Neural progenitor cell (in vitro differentiated cells): ENCODE measurements around the gene PCCA. TPM values are rescaled to one million over a fixed set of nuclear protein-coding genes. Genes with fewer than 3 reads are reported as not detected.

Experiments used
- DNase-seq: peaks from one replicate; pipeline ENCODE4 v3.0.0-alpha.2; 2016; ENCODE audit warnings: low spot score
- H2AFZ ChIP-seq: fragments of 200-600 bp; sonication (generic); replicated peaks from 2 replicates; pipeline ENCODE4 v1.6.1; 2016; ENCODE audit warnings: antibody characterized with exemption
- H3F3A ChIP-seq: fragments of 200-600 bp; sonication (generic); 2 replicates; pipeline ENCODE4 v1.6.1; 2016; ENCODE audit warnings: antibody characterized with exemption, low read depth
- H3K27ac ChIP-seq: fragments of 200-600 bp; sonication (generic); 2 replicates; pipeline ENCODE4 v1.5.1; 2016; ENCODE audit warnings: mild to moderate bottlenecking
- H3K27me3 ChIP-seq: fragments of 200-600 bp; sonication (generic); 2 replicates; pipeline ENCODE4 v1.6.1; 2016; ENCODE audit warnings: mild to moderate bottlenecking, moderate library complexity
- H3K36me3 ChIP-seq: fragments of 200-600 bp; sonication (generic); 2 replicates; pipeline ENCODE4 v1.5.1; 2016
- H3K4me1 ChIP-seq: fragments of 200-600 bp; sonication (generic); 2 replicates; pipeline ENCODE4 v1.6.1; 2016; ENCODE audit warnings: mixed run types
- H3K4me2 ChIP-seq: fragments of 200-600 bp; sonication (generic); 2 replicates; pipeline ENCODE4 v1.6.1; 2016
- H3K4me3 ChIP-seq: fragments of 200-600 bp; sonication (generic); 2 replicates; pipeline ENCODE4 v1.5.1; 2016
- H3K79me2 ChIP-seq: fragments of 200-600 bp; sonication (generic); 2 replicates; pipeline ENCODE4 v1.6.1; 2016; ENCODE audit warnings: low read depth
- H3K9ac ChIP-seq: fragments of 200-600 bp; sonication (generic); 2 replicates; pipeline ENCODE4 v1.6.1; 2016
- H3K9me3 ChIP-seq: fragments of 200-600 bp; sonication (generic); 2 replicates; pipeline ENCODE4 v1.5.1; 2016; ENCODE audit warnings: low read depth
- H4K20me1 ChIP-seq: fragments of 200-600 bp; sonication (generic); 2 replicates; pipeline ENCODE4 v1.6.1; 2016; ENCODE audit warnings: low read depth
- H3K27ac Mint-ChIP-seq: 3 replicates; pipeline ENCODE4 v1.8.0; 2021; ENCODE audit warnings: mixed read lengths
- H3K27me3 Mint-ChIP-seq: 2 replicates; pipeline ENCODE4 v1.8.0; 2022; ENCODE audit warnings: low read depth, mild to moderate bottlenecking, inconsistent platforms, moderate library complexity, mixed read lengths; ENCODE audit not compliant: insufficient read depth
- H3K36me3 Mint-ChIP-seq: 3 replicates; pipeline ENCODE4 v1.8.0; 2021; ENCODE audit warnings: mixed read lengths
- H3K4me1 Mint-ChIP-seq: 3 replicates; pipeline ENCODE4 v1.8.0; 2021; ENCODE audit warnings: mixed read lengths
- H3K4me3 Mint-ChIP-seq: 3 replicates; pipeline ENCODE4 v1.8.0; 2021; ENCODE audit warnings: mild to moderate bottlenecking, moderate library complexity, mixed read lengths
- H3K9me3 Mint-ChIP-seq: 3 replicates; pipeline ENCODE4 v1.8.0; 2020; ENCODE audit warnings: mixed read lengths
- EZH2 ChIP-seq: fragments of 200-600 bp; sonication (generic); IDR thresholded peaks from 2 replicates; pipeline ENCODE4 v1.6.1; 2017; ENCODE audit warnings: antibody characterized with exemption, mild to moderate bottlenecking, moderate library complexity
- EZH2phosphoT487 ChIP-seq: fragments of 200-600 bp; sonication (generic); IDR thresholded peaks from 2 replicates; pipeline ENCODE4 v1.6.1; 2017; ENCODE audit warnings: antibody characterized with exemption
- total RNA-seq: library from RNA; depleted of rRNA; stranded (reverse); fragments of >200 nt; gene quantifications from 2 replicates; pipeline ENCODE4 v1.2.3, GENCODE V29; 2015; ENCODE audit warnings: low replicate concordance
- TF ChIP-seq, protein P1 (sequence below): fragments of 200-600 bp; sonication (generic); IDR thresholded peaks from 2 replicates; pipeline ENCODE4 v1.5.1; 2017; ENCODE audit warnings: antibody characterized with exemption, mild to moderate bottlenecking

PCCA gene
- total RNA-seq, 1 donor from 2014 or later: 60.6 TPM

DNA sequence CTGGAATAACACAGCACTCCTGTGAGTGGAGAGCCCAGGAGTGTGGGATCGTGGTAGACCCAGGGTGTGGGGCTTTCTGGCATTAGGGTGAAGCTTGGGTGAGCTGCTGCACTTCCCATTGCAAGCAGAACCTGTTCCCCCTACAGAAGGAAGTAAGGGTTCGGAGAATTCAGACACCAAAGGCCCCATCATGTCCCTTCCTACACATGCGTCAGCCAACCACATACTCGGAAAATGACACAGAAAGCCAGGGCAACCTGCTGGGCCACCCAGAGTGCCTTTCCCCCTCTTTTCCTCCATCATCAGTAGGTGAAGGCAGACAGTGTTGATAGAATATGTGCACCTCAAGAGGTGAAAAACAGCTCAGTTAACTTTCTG lies 456.8 kb downstream of the PCCA start:
- Histone ChIP-seq H3K79me2 (no peaks in the 10 kb centered on the region), H3K36me3 (no peaks in the 10 kb centered on the region), H3K9ac (no peak overlapping the region), H3K4me3 (no peak overlapping the region), H3K4me2 (no peak overlapping the region), H2AFZ (no peak overlapping the region), H3K27ac (no peak overlapping the region), H3K4me1 (peaks cover 29% of the 10 kb centered on the region), H3K9me3 (no peaks in the 10 kb centered on the region), H3K27me3 (no peaks in the 10 kb centered on the region), H4K20me1 (no peaks in the 10 kb centered on the region), H3F3A (peaks cover 11% of the 10 kb centered on the region)
- H3K9me3 Mint-ChIP-seq: no peaks in the 10 kb centered on the region
- H3K27ac Mint-ChIP-seq: no peak overlapping the region
- peaks cover 2% of the 10 kb centered on the region for H3K36me3 Mint-ChIP-seq
- DNase-seq: no peak
- H3K27me3 Mint-ChIP-seq: peaks cover 8% of the 10 kb centered on the region
- peaks cover 47% of the 10 kb centered on the region for H3K4me1 Mint-ChIP-seq
- H3K4me3 Mint-ChIP-seq: no peak overlapping the region
- TF ChIP-seq, protein P1, sequence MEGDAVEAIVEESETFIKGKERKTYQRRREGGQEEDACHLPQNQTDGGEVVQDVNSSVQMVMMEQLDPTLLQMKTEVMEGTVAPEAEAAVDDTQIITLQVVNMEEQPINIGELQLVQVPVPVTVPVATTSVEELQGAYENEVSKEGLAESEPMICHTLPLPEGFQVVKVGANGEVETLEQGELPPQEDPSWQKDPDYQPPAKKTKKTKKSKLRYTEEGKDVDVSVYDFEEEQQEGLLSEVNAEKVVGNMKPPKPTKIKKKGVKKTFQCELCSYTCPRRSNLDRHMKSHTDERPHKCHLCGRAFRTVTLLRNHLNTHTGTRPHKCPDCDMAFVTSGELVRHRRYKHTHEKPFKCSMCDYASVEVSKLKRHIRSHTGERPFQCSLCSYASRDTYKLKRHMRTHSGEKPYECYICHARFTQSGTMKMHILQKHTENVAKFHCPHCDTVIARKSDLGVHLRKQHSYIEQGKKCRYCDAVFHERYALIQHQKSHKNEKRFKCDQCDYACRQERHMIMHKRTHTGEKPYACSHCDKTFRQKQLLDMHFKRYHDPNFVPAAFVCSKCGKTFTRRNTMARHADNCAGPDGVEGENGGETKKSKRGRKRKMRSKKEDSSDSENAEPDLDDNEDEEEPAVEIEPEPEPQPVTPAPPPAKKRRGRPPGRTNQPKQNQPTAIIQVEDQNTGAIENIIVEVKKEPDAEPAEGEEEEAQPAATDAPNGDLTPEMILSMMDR: no peak
- TF ChIP-seq EZH2: no peak
- no peak for TF ChIP-seq EZH2phosphoT487

- Histone ChIP-seq H3K27ac (no peak overlapping the region), H3F3A (peaks cover 7% of the 10 kb centered on the region), H3K4me2 (no peak overlapping the region), H3K9ac (no peak overlapping the region), H3K27me3 (no peaks in the 10 kb centered on the region), H3K4me1 (peaks cover 18% of the 10 kb centered on the region), H3K4me3 (no peak overlapping the region), H2AFZ (no peak overlapping the region), H3K36me3 (no peaks in the 10 kb centered on the region), H3K79me2 (no peaks in the 10 kb centered on the region), H3K9me3 (no peaks in the 10 kb centered on the region), H4K20me1 (no peaks in the 10 kb centered on the region)
- Mint-ChIP-seq H3K4me3 (no peak overlapping the region), H3K9me3 (no peaks in the 10 kb centered on the region), H3K4me1 (peaks cover 42% of the 10 kb centered on the region), H3K27ac (no peak overlapping the region), H3K27me3 (peaks cover 8% of the 10 kb centered on the region), H3K36me3 (peaks cover 2% of the 10 kb centered on the region)
- TF ChIP-seq EZH2: no peak
- TF ChIP-seq, protein P1: no peak
- DNase-seq: no peak
These were observed 458.0 kb downstream of the PCCA start for GRCh38 chr13:100546713-100547405.

GRCh38 chr13:100547791-100548201 lies 458.9 kb downstream of the PCCA start:
- no peaks in the 10 kb centered on the region for H3F3A ChIP-seq
- H3K36me3 ChIP-seq: no peaks in the 10 kb centered on the region
- no peak overlapping the region for H3K4me3 ChIP-seq
- DNase-seq: no peak
- no peaks in the 10 kb centered on the region for H3K79me2 ChIP-seq
- no peak overlapping the region for H2AFZ ChIP-seq
- peaks cover 10% of the 10 kb centered on the region for H3K4me1 ChIP-seq
- H4K20me1 ChIP-seq: no peaks in the 10 kb centered on the region
- Mint-ChIP-seq H3K27ac (peak overlapping the region; percentile 78), H3K27me3 (peaks cover 8% of the 10 kb centered on the region), H3K9me3 (no peaks in the 10 kb centered on the region), H3K4me3 (no peak overlapping the region), H3K4me1 (peaks cover 32% of the 10 kb centered on the region), H3K36me3 (peaks cover 1% of the 10 kb centered on the region)
- H3K27ac ChIP-seq: no peak overlapping the region
- H3K4me2 ChIP-seq: no peak overlapping the region
- no peak overlapping the region for H3K9ac ChIP-seq
- no peaks in the 10 kb centered on the region for H3K9me3 ChIP-seq
- no peaks in the 10 kb centered on the region for H3K27me3 ChIP-seq
- TF ChIP-seq, protein P1: no peak
- TF ChIP-seq EZH2phosphoT487 (no peak), EZH2 (no peak)
